Kidney (tissue), 14 donors: ENCODE measurements around the gene CAPNS1. TPM values are rescaled to one million over a fixed set of nuclear protein-coding genes. Genes with fewer than 3 reads are reported as not detected.

Source experiments
- DNase-seq, 5 donors: peaks; one replicate each; pipeline ENCODE4 v3.0.0-alpha.2; 2013 to 2020
- FAIRE-seq: peaks from 2 replicates; lab custom pipeline; 2012; peaks lifted over from hg19 to GRCh38; lab: Jason Lieb, UNC
- H3K27ac ChIP-seq, 2 donors: one replicate each; pipeline ENCODE4 v1.7.0; 2013; ENCODE audit warnings: low read depth in 2 of 2, low read length in 2 of 2, inconsistent platforms in 1 of 2
- H3K27me3 ChIP-seq: one replicate; pipeline ENCODE4 v1.7.1; 2013; ENCODE audit warnings: low read length, inconsistent platforms; ENCODE audit not compliant: control insufficient read depth, insufficient read depth
- H3K36me3 ChIP-seq, 3 donors: one replicate each; pipeline versions ENCODE4 v1.7.0 to v1.7.1; 2013; ENCODE audit warnings: low read length in 3 of 3, control low read depth in 1 of 3, inconsistent platforms in 1 of 3; ENCODE audit not compliant: insufficient read depth in 3 of 3, control insufficient read depth in 2 of 3
- H3K4me1 ChIP-seq, 3 donors: one replicate each; pipeline versions ENCODE4 v1.7.0 to v1.7.1; 2013; ENCODE audit warnings: low read length in 3 of 3, inconsistent platforms in 1 of 3, low read depth in 1 of 3; ENCODE audit not compliant: control insufficient read depth in 2 of 3, insufficient read depth in 2 of 3
- H3K4me3 ChIP-seq, 3 donors: one replicate each; pipeline versions ENCODE4 v1.7.0 to v1.8.1; 2013; ENCODE audit warnings: low read length in 3 of 3, control low read depth in 1 of 3, inconsistent platforms in 1 of 3
- H3K9ac ChIP-seq, 3 donors: one replicate each; pipeline versions ENCODE4 v1.7.0 to v1.7.1; 2013; ENCODE audit warnings: low read length in 3 of 3, control low read depth in 1 of 3, inconsistent platforms in 1 of 3
- H3K9me3 ChIP-seq, 3 donors: one replicate each; pipeline versions ENCODE4 v1.7.0 to v1.7.1; 2013; ENCODE audit warnings: low read length in 3 of 3, control low read depth in 1 of 3, inconsistent platforms in 1 of 3; ENCODE audit not compliant: control insufficient read depth in 2 of 3, insufficient read depth in 1 of 3
- CTCF ChIP-seq: IDR thresholded peaks from 3 replicates; pipeline ENCODE4 v1.5.1; 2012; ENCODE audit warnings: mild to moderate bottlenecking, moderate library complexity, borderline replicate concordance; ENCODE audit not compliant: insufficient read depth; ENCODE audit errors: extremely low read depth
- intact Hi-C: fragments of 100-400 bp; cut with DNase I; formaldehyde crosslinking; loops from one replicate; pipeline ENCODE4 v1.11.1; 2022
- polyA plus RNA-seq: library from polyadenylated mRNA; stranded (reverse); fragments of 350-450 nt; fragmentation: Illumina TruSeq; extraction: RNeasy Lipid Tissue Mini Kit (QIAGEN cat#74804); gene quantifications from one replicate; pipeline ENCODE4 v1.2.3, GENCODE V29; 2014; ENCODE audit warnings: low read depth, low replicate concordance; ENCODE audit not compliant: insufficient read depth
- total RNA-seq: library from RNA; stranded (reverse); fragmentation: NEBNext Ultra II Directional; extraction: Animal tissue kit (Norgen Biotek cat#: 25700); gene quantifications from one replicate; pipeline ENCODE4 v1.2.1, GENCODE V29; 2021
- donor health status: control.
- donor health status: control.
- donor health status: control.
- donor health status: control.
- donor health status: control.
- donor health status: DM: yes; HTN: yes; CAD: no.
- donor health status: Normal renal cell carcinoma (clear cell type).

CAPNS1 gene
- total and polyA plus RNA-seq, 2 donors from 2014 or later = 861 to 1,098 TPM

GRCh38 chr19:36116344-36116637 is 23.6 kb upstream of the CAPNS1 start:
- FAIRE-seq (no peak), DNase-seq (no peak)
- peaks cover 3 to 24% (median 5%) of the 10 kb centered on the region in 3 donors for H3K36me3 ChIP-seq
- no peaks in the 10 kb centered on the region for H3K9me3 ChIP-seq
- intact Hi-C loops = no loop called here
- no peak overlapping the region for H3K27ac ChIP-seq
- TF ChIP-seq CTCF = no peak
- H3K27me3 ChIP-seq = no peaks in the 10 kb centered on the region
- peaks cover 0 to 18% (median 4%) of the 10 kb centered on the region in 3 donors for H3K4me1 ChIP-seq
- H3K4me3 ChIP-seq = peak overlapping the region in 1 of 3 donors; percentile 98
- no peak overlapping the region for H3K9ac ChIP-seq

GRCh38 chr19:36120092-36120983 is 19.5 kb upstream of the CAPNS1 start:
- no peak for TF ChIP-seq CTCF

GRCh38 chr19:36120984-36121358 is 18.9 kb upstream of the CAPNS1 start:
- FAIRE-seq (no peak), DNase-seq (no peak)
- H3K9ac ChIP-seq = no peak overlapping the region
- no peak for TF ChIP-seq CTCF
- H3K27me3 ChIP-seq = no peaks in the 10 kb centered on the region
- no peaks in the 10 kb centered on the region for H3K9me3 ChIP-seq
- no peak overlapping the region for H3K27ac ChIP-seq
- intact Hi-C loops = loop anchor here (5.0 kb wide), 1 partner anchor 51 kb away; no protein-coding TSS in a partner anchor
- peaks cover 3 to 24% (median 19%) of the 10 kb centered on the region in 3 donors for H3K36me3 ChIP-seq
- H3K4me3 ChIP-seq = no peak overlapping the region
- peaks cover 0 to 6% (median 4%) of the 10 kb centered on the region in 3 donors for H3K4me1 ChIP-seq

More at GRCh38 chr19:36120092-36120983, 19.5 kb upstream of the CAPNS1 start:
- no peak for FAIRE-seq
- Histone ChIP-seq H3K4me3 (no peak overlapping the region), H3K27ac (no peak overlapping the region), H3K27me3 (no peaks in the 10 kb centered on the region), H3K9ac (no peak overlapping the region), H3K4me1 (peaks cover 0 to 8% (median 4%) of the 10 kb centered on the region in 3 donors), H3K36me3 (peaks cover 3 to 17% (median 15%) of the 10 kb centered on the region in 3 donors), H3K9me3 (no peaks in the 10 kb centered on the region)
- DNase-seq = no peak
- intact Hi-C loops = loop anchor here (5.0 kb wide), 1 partner anchor 52 kb away; no protein-coding TSS in a partner anchor
